T-helper 22 cell (primary cell): ENCODE data around the gene DACH1.
"Not testable (repeated sequence)": the region's sequence is repeated elsewhere in the genome, so short reads cannot be mapped to it uniquely, and the experiment has no call there.

Experiments
- DNase-seq: peaks from one replicate; pipeline ENCODE4 v3.0.0-alpha.2; 2020; ENCODE audit warnings: low read depth

Gene DACH1

GRCh38 chr13:71865874-71866334 is 1.1 kb downstream of the DACH1 start:
- DNase-seq, result no peak

GRCh38 chr13:71864986-71865873 is 1.8 kb downstream of the DACH1 start:
- no peak for DNase-seq

- no peak for DNase-seq
Measured at GRCh38 chr13:71864094-71864985, 2.7 kb downstream of the DACH1 start.

- no peak for DNase-seq
Measured at GRCh38 chr13:71863254-71863865, 3.6 kb downstream of the DACH1 start.

- no peak for DNase-seq
Measured at GRCh38 chr13:71862459-71862943, 4.5 kb downstream of the DACH1 start.

- DNase-seq, result no peak
Measured at GRCh38 chr13:71861769-71862458, 5.1 kb downstream of the DACH1 start.

- no peak for DNase-seq
Measured at GRCh38 chr13:71860547-71861138, 6.4 kb downstream of the DACH1 start.

GRCh38 chr13:71858647-71859046 is 8.4 kb downstream of the DACH1 start:
- DNase-seq, result no peak

- no peak for DNase-seq
Measured at GRCh38 chr13:71856548-71857043, 10.4 kb downstream of the DACH1 start.

GRCh38 chr13:71854401-71854800 is 12.6 kb downstream of the DACH1 start:
- no peak for DNase-seq

GRCh38 chr13:71853725-71854124 is 13.3 kb downstream of the DACH1 start:
- no peak for DNase-seq

GRCh38 chr13:71852736-71853135 is 14.3 kb downstream of the DACH1 start:
- DNase-seq, result no peak

- DNase-seq, result no peak
Measured at GRCh38 chr13:71851498-71852409, 15.2 kb downstream of the DACH1 start.

- DNase-seq, result no peak
Measured at GRCh38 chr13:71842003-71842402, 25.0 kb downstream of the DACH1 start.

- DNase-seq, result no peak
Measured at GRCh38 chr13:71838842-71839241, 28.2 kb downstream of the DACH1 start.

- not testable (repeated sequence) for DNase-seq
Measured at GRCh38 chr13:71837582-71837981, 29.4 kb downstream of the DACH1 start.

GRCh38 chr13:71831716-71832115 is 35.3 kb downstream of the DACH1 start:
- no peak for DNase-seq

- DNase-seq, result no peak
Measured at GRCh38 chr13:71830736-71831135, 36.3 kb downstream of the DACH1 start.

GRCh38 chr13:71830323-71830722 is 36.7 kb downstream of the DACH1 start:
- DNase-seq, result no peak

- no peak for DNase-seq
Measured at GRCh38 chr13:71829547-71829946, 37.5 kb downstream of the DACH1 start.
